ENCODE measurements around the gene SLITRK4. TPM values are rescaled to one million over a fixed set of nuclear protein-coding genes. Genes with fewer than 3 reads are reported as not detected.

The SLITRK4 gene
- total RNA-seq, 1 experiment from 2014 or later, result 1.5 TPM

DNA sequence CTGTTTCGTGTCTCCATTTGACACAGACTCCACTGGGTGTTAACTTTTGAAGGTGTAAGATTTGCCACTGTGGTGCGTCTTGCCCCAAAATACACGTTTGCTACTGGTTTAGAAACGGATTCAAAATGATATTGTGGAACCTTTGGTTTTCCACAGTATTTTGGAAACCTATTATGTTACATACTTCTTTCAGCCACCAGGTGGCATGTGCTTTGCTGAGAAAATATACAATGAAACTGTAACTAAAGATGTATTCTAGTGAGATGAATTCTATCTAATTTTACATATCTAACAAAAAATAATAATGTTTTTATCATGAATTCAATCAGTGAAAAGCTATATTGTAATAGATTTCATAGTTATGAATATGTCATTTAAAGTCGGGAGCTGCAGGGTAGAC is 28.4 kb upstream of the SLITRK4 start:
- Histone ChIP-seq H4K20me1 (ENCODE audit: control insufficient read depth, insufficient read depth, insufficient read length) (no peaks in the 10 kb centered on the region), H3K79me1 (ENCODE audit: insufficient read depth, low read depth, low read length, poor library complexity, severe bottlenecking) (no peaks in the 10 kb centered on the region), H3K27ac (ENCODE audit: insufficient read length, low read depth, low read length) (no peak overlapping the region), H3K27me3 (ENCODE audit: insufficient read depth, low read length) (no peaks in the 10 kb centered on the region), H3K23me2 (ENCODE audit: insufficient read length, low read depth, low read length, poor library complexity, severe bottlenecking) (no peaks in the 10 kb centered on the region), H3K4me2 (ENCODE audit: insufficient read depth, insufficient read length, low read length) (no peak overlapping the region), H2AFZ (ENCODE audit: low read length) (no peak overlapping the region), H3K79me2 (ENCODE audit: insufficient read depth, low read length) (no peaks in the 10 kb centered on the region), H3K4me1 (ENCODE audit: insufficient read depth, low read length) (no peaks in the 10 kb centered on the region), H2BK120ac (ENCODE audit: low read depth, low read length, poor library complexity, severe bottlenecking) (no peak overlapping the region), H4K5ac (ENCODE audit: insufficient read length, low read depth, low read length) (no peak overlapping the region), H3K9me3 (ENCODE audit: control insufficient read depth, low read depth, low read length) (peaks cover 13% of the 10 kb centered on the region), H3K9ac (ENCODE audit: extremely low read depth, insufficient read length, low read length) (no peak overlapping the region), H3K14ac (ENCODE audit: insufficient read depth, low read length) (no peak overlapping the region), H2BK20ac (ENCODE audit: low read depth, low read length, poor library complexity, severe bottlenecking) (no peak overlapping the region), H4K91ac (ENCODE audit: insufficient read length, low read depth, low read length) (no peak overlapping the region), H3K4ac (ENCODE audit: low read depth, low read length) (no peak overlapping the region), H2BK12ac (ENCODE audit: insufficient read length, low read depth, low read length) (no peak overlapping the region), H2BK15ac (ENCODE audit: low read depth, low read length) (no peak overlapping the region), H2AK5ac (ENCODE audit: insufficient read length, low read length) (no peak overlapping the region), H3T11ph (ENCODE audit: low read length) (no peak overlapping the region), H3K56ac (ENCODE audit: insufficient read length, low read depth, low read length) (no peak overlapping the region), H3K23ac (ENCODE audit: insufficient read length, low read depth, low read length) (no peak overlapping the region), H2BK5ac (ENCODE audit: insufficient read length, low read length) (no peak overlapping the region), H3K18ac (ENCODE audit: insufficient read length, low read depth, low read length) (no peak overlapping the region), H4K8ac (replicated peaks; ENCODE audit: insufficient read length, low read depth, low read length) (no peak overlapping the region)
- Mint-ChIP-seq H3K4me3 (no peak overlapping the region), H3K27me3 (ENCODE audit: low read depth) (no peaks in the 10 kb centered on the region), H3K36me3 (ENCODE audit: insufficient read depth in 1 of 3, low read depth in 3 of 3) (no peaks in the 10 kb centered on the region), H3K4me1 (no peaks in the 10 kb centered on the region), H3K9me3 (peaks cover 41 to 42% of the 10 kb centered on the region in 2 experiments), H3K27ac (no peak overlapping the region)
- TF ChIP-seq, protein P1, sequence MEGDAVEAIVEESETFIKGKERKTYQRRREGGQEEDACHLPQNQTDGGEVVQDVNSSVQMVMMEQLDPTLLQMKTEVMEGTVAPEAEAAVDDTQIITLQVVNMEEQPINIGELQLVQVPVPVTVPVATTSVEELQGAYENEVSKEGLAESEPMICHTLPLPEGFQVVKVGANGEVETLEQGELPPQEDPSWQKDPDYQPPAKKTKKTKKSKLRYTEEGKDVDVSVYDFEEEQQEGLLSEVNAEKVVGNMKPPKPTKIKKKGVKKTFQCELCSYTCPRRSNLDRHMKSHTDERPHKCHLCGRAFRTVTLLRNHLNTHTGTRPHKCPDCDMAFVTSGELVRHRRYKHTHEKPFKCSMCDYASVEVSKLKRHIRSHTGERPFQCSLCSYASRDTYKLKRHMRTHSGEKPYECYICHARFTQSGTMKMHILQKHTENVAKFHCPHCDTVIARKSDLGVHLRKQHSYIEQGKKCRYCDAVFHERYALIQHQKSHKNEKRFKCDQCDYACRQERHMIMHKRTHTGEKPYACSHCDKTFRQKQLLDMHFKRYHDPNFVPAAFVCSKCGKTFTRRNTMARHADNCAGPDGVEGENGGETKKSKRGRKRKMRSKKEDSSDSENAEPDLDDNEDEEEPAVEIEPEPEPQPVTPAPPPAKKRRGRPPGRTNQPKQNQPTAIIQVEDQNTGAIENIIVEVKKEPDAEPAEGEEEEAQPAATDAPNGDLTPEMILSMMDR (conservative IDR thresholded peaks at IDR 0.05), result peak; percentile 73
- no peak for DNase-seq
- WGBS (ENCODE audit: extremely low coverage, insufficient read length, low lambda C conversion rate), result no CpG with 5 or more reads among the region's 5 CpGs

Data from H9 (cell line).